HUES64 (cell line): ENCODE data around the gene SLC2A11.

Source experiments
- H3K27ac ChIP-seq: 2 replicates; pipeline ENCODE4 v1.7.0; 2013; ENCODE audit warnings: low read depth, low read length, inconsistent platforms
- H3K27me3 ChIP-seq: 2 replicates; pipeline ENCODE4 v1.6.1; 2013; ENCODE audit warnings: mild to moderate bottlenecking, low read length; ENCODE audit not compliant: insufficient read depth
- H3K36me3 ChIP-seq: 2 replicates; pipeline ENCODE4 v1.6.1; 2013; ENCODE audit warnings: mild to moderate bottlenecking, low read length; ENCODE audit not compliant: insufficient read depth
- H3K4me1 ChIP-seq: 2 replicates; pipeline ENCODE4 v1.6.1; 2013; ENCODE audit warnings: mild to moderate bottlenecking, low read length, moderate library complexity; ENCODE audit not compliant: insufficient read depth
- H3K4me3 ChIP-seq: 2 replicates; pipeline ENCODE4 v1.5.1; 2013; ENCODE audit warnings: mild to moderate bottlenecking, low read length, moderate library complexity
- H3K9ac ChIP-seq: 2 replicates; pipeline ENCODE4 v1.6.1; 2013; ENCODE audit warnings: mild to moderate bottlenecking, low read depth, low read length
- H3K9me3 ChIP-seq: 2 replicates; pipeline ENCODE4 v1.6.1; 2013; ENCODE audit warnings: low read depth, low read length; ENCODE audit not compliant: insufficient read depth
- WGBS: fragments of 150-250, 120-280 bp; methylation state at CpG from one replicate; pipeline ENCODE4 v1.1.7; 2013; ENCODE audit warnings: missing lambda C conversion rate; 5-methylcytosine and 5-hydroxymethylcytosine counted together

The SLC2A11 gene

DNA sequence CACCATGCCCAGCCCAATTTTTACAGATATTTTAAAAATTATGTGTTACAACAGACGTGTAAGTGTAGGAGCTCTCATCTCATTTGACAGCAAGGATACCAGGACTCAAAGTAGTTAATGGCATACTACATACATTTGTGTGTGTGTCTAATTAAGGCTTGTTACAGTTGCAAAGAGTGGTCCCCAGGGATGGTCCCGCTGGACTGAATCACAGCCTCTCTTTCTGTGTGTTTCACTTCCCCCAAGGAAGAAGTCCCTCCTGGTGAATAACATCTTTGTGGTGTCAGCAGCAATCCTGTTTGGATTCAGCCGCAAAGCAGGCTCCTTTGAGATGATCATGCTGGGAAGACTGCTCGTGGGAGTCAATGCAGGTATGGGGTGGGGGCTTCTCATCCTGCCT is 17.2 kb downstream of the SLC2A11 start:
- peaks cover 19% of the 10 kb centered on the region for H3K36me3 ChIP-seq
- 95% methylated on average over 3 of the region's 4 CpGs for WGBS
- no peak overlapping the region for H3K4me3 ChIP-seq
- H3K9me3 ChIP-seq: no peaks in the 10 kb centered on the region
- no peaks in the 10 kb centered on the region for H3K27me3 ChIP-seq
- no peak overlapping the region for H3K27ac ChIP-seq
- no peak overlapping the region for H3K9ac ChIP-seq
- H3K4me1 ChIP-seq: no peaks in the 10 kb centered on the region

DNA sequence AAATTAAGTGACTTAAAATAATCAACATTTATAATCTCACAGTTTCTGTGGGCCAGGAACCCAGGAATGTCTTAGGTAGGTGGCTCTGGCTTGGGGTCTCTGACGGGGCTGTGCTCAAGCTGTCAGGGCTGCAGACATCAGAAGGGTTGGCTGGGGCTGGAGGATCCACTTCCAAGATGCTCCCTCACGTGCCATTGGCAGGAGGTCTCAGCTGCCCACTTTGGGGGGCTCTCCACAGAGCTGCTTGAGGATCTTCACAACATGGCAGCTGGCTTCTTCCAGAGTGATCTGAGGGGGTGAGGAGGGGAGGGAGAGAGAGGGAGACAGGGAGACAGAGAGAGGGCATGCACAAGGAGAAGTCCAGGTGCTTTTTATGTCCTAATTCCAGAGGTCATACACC is 18.1 kb downstream of the SLC2A11 start:
- WGBS: 87% methylated on average over 2 of the region's 2 CpGs
- H3K27ac ChIP-seq: no peak overlapping the region
- no peaks in the 10 kb centered on the region for H3K4me1 ChIP-seq
- H3K9me3 ChIP-seq: no peaks in the 10 kb centered on the region
- no peaks in the 10 kb centered on the region for H3K27me3 ChIP-seq
- peaks cover 17% of the 10 kb centered on the region; the same call in 1 of the 2 replicates for H3K36me3 ChIP-seq
- no peak overlapping the region for H3K9ac ChIP-seq
- H3K4me3 ChIP-seq: no peak overlapping the region

DNA sequence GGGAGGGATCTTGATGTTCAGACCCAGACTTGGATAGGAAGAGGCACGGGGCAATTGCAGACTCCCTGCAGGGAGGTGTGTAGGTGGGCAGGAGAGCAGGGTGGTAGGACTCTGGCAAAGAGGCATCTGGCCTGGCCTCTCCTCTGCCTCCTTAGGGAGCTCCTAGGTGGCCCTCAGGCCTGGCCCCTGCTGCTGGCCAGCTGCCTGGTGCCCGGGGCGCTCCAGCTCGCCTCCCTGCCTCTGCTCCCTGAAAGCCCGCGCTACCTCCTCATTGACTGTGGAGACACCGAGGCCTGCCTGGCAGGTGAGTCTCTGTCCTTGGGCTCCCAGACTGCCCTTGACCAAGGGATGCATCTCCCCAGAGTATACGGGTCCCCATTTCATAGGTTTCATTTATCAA is 19.9 kb downstream of the SLC2A11 start:
- 96% methylated on average over 8 of the region's 8 CpGs for WGBS
- Histone ChIP-seq H3K27ac (no peak overlapping the region), H3K9ac (no peak overlapping the region), H3K9me3 (no peaks in the 10 kb centered on the region), H3K27me3 (no peaks in the 10 kb centered on the region), H3K4me3 (no peak overlapping the region), H3K4me1 (no peaks in the 10 kb centered on the region), H3K36me3 (peaks cover 18% of the 10 kb centered on the region; the same call in 1 of the 2 replicates)

DNA sequence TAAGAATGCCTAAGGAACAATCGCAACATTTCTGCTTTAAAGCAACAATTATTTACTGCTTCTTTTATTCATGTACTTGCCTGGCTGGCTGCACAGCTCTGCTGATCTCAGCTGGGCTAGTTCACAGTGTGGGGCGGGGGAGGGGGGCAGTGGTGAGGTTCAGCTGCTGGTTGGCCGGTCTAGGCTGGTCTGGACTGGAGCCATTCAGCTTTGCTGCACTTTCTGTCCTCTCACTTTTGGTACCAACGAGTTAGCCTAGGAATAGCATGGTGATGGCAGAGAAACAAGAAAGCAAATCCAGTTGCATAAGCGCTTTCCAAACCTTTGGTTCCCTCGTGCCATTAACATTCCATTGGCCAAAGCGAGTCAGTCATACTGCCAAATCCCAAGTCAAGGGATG is 20.5 kb downstream of the SLC2A11 start:
- Histone ChIP-seq H3K27me3 (no peaks in the 10 kb centered on the region), H3K36me3 (peaks cover 18% of the 10 kb centered on the region; the same call in 1 of the 2 replicates), H3K4me3 (no peak overlapping the region), H3K27ac (no peak overlapping the region), H3K9me3 (no peaks in the 10 kb centered on the region), H3K9ac (no peak overlapping the region), H3K4me1 (no peaks in the 10 kb centered on the region)
- WGBS: 94% methylated on average over 7 of the region's 7 CpGs

DNA sequence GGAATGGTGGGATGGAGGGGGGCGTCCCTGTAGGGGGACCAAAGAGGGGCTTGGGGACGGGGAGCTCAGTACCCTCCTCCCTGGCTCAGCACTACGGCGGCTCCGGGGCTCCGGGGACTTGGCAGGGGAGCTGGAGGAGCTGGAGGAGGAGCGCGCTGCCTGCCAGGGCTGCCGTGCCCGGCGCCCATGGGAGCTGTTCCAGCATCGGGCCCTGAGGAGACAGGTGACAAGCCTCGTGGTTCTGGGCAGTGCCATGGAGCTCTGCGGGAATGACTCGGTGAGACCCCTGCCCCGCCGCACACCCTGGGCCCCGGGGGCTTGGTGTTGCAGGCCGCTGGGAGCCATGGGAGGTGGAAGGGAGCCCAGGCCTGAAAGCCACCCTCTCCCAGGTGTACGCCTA is 24.7 kb downstream of the SLC2A11 start:
- no peaks in the 10 kb centered on the region for H3K27me3 ChIP-seq
- no peaks in the 10 kb centered on the region for H3K4me1 ChIP-seq
- H3K36me3 ChIP-seq: peaks cover 2% of the 10 kb centered on the region; the same call in 1 of the 2 replicates
- H3K27ac ChIP-seq: no peak overlapping the region
- H3K4me3 ChIP-seq: no peak overlapping the region
- H3K9ac ChIP-seq: no peak overlapping the region
- H3K9me3 ChIP-seq: no peaks in the 10 kb centered on the region
- 95% methylated on average over 20 of the region's 20 CpGs for WGBS

DNA sequence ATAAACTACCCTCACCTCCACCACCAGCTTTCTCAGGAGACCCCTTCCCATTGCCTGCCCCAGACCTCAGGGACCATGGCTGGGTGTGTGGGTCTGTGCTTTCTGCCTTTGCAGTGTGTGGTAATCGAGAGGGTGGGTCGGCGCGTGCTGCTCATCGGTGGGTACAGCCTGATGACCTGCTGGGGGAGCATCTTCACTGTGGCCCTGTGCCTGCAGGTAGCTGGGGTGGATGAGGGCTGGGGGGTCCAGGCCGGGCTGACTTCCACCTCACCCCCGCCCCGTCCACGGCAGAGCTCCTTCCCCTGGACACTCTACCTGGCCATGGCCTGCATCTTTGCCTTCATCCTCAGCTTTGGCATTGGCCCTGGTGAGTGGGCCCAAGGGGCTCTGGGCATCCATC is 26.0 kb downstream of the SLC2A11 start:
- WGBS: 95% methylated on average over 9 of the region's 9 CpGs

DNA sequence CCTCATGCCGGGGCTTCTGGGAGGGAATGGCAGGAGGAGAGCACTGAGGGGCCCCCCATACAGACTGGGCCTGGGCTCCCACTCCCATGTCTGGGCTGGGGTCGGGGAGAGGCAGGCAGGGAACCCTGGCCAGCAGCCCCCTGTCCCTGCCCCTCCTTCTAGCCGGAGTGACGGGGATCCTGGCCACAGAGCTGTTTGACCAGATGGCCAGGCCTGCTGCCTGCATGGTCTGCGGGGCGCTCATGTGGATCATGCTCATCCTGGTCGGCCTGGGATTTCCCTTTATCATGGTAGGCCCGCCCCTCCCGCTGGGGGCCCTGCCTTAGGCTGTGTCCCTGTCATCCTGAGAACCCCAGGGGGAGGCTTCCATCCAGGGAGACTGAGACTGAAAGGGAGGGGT is 26.5 kb downstream of the SLC2A11 start:
- Histone ChIP-seq H3K4me3 (no peak overlapping the region), H3K27me3 (no peaks in the 10 kb centered on the region), H3K4me1 (0 out of 2 replicates have a peak, but pooled peaks cover 4% of the 10 kb centered on the region), H3K27ac (no peak overlapping the region), H3K36me3 (0 out of 2 replicates have a peak, but pooled peaks cover 2% of the 10 kb centered on the region), H3K9me3 (no peaks in the 10 kb centered on the region), H3K9ac (0 out of 2 replicates have a peak overlapping the region, but pooled peaks have one; percentile 26)
- 91% methylated on average over 9 of the region's 9 CpGs for WGBS

More for the DNA sequence above, 26.0 kb downstream of the SLC2A11 start:
- H3K9me3 ChIP-seq: no peaks in the 10 kb centered on the region
- H3K4me1 ChIP-seq: 0 out of 2 replicates have a peak, but pooled peaks cover 4% of the 10 kb centered on the region
- H3K27me3 ChIP-seq: no peaks in the 10 kb centered on the region
- 0 out of 2 replicates have a peak, but pooled peaks cover 2% of the 10 kb centered on the region for H3K36me3 ChIP-seq
- H3K27ac ChIP-seq: no peak overlapping the region
- H3K4me3 ChIP-seq: no peak overlapping the region
- H3K9ac ChIP-seq: no peak overlapping the region

DNA sequence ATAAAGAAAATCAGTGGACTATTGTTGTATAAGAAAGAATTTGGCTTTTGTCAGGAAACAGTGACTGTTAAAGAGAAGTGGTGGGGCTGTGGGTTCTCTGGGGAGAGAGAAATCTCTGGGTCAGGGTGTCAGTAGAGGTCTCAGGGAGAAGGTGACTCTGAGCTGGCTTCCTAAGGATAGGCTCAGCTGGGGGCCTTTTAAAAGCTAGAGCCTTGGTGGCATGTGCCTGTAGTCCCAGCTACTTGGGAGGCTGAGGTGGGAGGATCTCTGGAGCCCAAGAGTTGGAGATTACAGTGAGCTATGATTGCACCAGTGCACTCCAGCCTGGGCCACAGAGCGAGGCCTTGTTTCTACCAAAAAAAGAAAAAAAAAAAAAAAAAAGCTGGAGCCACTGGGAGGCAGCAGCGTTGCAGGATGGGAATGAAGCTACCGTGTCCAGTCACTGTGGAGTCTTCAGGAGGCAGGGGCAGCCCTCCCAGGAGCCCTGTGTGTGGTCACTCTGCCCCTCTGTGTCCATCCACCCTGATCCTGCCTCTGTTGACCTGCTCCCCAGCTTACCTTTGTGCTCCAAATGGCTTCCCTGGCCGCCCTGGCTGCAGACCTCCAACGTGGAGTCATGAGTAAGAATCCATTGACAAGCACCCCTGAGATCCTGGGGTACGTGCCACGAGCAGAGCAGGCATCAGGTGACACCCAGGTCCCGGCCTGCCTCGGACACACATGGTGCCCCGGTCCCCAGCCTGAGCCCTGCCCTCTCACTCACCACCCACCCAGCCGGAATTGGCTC is 31.1 kb downstream of the SLC2A11 start:
- WGBS: 78% methylated on average over 11 of the region's 11 CpGs

DNA sequence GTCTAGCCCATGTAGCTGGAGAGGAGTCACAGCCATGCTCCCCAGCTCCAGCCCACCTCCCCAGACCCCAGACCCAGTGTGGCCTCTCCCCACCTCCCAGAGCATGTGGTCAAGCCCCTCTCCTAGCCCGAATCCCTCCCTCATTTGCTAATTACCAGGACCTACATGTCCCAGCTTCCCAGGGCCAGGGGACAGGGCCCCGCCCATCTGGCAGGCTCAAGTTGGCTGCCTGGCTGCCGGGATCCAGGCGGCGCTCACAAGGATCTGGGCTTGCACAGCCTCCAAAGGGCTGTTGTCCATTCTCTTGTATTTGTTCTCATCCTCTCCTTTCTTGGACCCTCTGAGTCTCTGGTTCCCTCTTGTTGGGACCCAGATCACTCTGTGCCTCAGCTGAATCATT is 31.9 kb downstream of the SLC2A11 start:
- WGBS: 78% methylated on average over 5 of the region's 5 CpGs
- no peak overlapping the region for H3K9ac ChIP-seq
- no peak overlapping the region for H3K4me3 ChIP-seq
- H3K36me3 ChIP-seq: no peaks in the 10 kb centered on the region
- peaks cover 11% of the 10 kb centered on the region; the same call in 1 of the 2 replicates for H3K9me3 ChIP-seq
- peaks cover 13% of the 10 kb centered on the region for H3K4me1 ChIP-seq
- no peaks in the 10 kb centered on the region for H3K27me3 ChIP-seq
- no peak overlapping the region for H3K27ac ChIP-seq

More for the DNA sequence above, 31.1 kb downstream of the SLC2A11 start:
- Histone ChIP-seq H3K9me3 (peaks cover 11% of the 10 kb centered on the region; the same call in 1 of the 2 replicates), H3K4me3 (no peak overlapping the region), H3K27ac (peak overlapping the region; percentile 49), H3K4me1 (peaks cover 13% of the 10 kb centered on the region), H3K9ac (0 out of 2 replicates have a peak overlapping the region, but pooled peaks have one; percentile 21), H3K36me3 (no peaks in the 10 kb centered on the region), H3K27me3 (no peaks in the 10 kb centered on the region)

DNA sequence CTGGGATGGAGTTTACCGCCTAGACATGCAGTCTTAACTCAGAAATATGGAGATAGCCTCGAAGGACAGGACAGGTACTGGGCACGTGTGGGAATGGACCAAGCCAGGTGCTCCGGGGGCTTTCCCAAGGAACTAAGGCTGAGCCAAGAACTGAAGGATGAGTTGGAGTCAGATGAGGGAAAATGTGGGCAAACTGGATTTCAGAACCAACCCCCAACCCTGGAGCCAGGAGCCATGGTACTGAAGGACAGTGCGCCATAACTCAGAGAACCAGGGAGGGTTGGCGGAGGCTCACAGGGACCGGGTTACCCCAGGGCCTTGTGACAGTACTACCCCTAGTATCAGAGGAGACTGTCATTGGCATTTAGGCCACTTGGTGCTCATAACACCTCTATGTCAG is 34.1 kb downstream of the SLC2A11 start:
- H3K4me1 ChIP-seq: peaks cover 23% of the 10 kb centered on the region
- peaks cover 13% of the 10 kb centered on the region for H3K36me3 ChIP-seq
- WGBS: 96% methylated on average over 7 of the region's 7 CpGs
- no peak overlapping the region for H3K27ac ChIP-seq
- H3K27me3 ChIP-seq: no peaks in the 10 kb centered on the region
- H3K4me3 ChIP-seq: no peak overlapping the region
- H3K9me3 ChIP-seq: peaks cover 11% of the 10 kb centered on the region; the same call in 1 of the 2 replicates
- H3K9ac ChIP-seq: no peak overlapping the region

DNA sequence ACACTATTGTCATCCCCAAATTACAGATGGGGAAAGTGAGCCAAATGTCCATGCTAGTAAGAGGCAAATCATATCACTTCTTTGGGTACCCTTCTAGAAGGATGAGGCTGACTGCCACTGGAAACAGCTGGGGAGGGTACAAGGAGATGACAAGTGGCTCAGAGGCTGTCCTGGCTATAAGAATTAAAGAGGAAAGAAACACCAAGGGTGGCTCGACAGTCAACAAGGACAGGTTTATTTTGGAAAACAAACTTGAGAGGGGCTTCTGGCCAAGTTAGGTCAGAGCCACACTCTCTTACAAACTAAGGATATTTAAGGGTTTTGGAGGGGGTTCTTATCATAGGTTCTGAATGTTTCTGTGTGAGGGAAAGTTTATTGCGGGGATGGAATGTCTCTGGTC is 34.5 kb downstream of the SLC2A11 start:
- 97% methylated on average over 2 of the region's 2 CpGs for WGBS
- Histone ChIP-seq H3K36me3 (peaks cover 17% of the 10 kb centered on the region), H3K27ac (no peak overlapping the region)

More for the DNA sequence above, 34.5 kb downstream of the SLC2A11 start:
- H3K9ac ChIP-seq: no peak overlapping the region
- peaks cover 23% of the 10 kb centered on the region for H3K4me1 ChIP-seq
- H3K27me3 ChIP-seq: no peaks in the 10 kb centered on the region
- H3K4me3 ChIP-seq: no peak overlapping the region
- H3K9me3 ChIP-seq: peaks cover 11% of the 10 kb centered on the region; the same call in 1 of the 2 replicates
